Liver (tissue), 9 donors: ENCODE results near the gene ERGIC1. TPM values are rescaled to one million over a fixed set of nuclear protein-coding genes. Genes with fewer than 3 reads are reported as not detected.

Experiments
- DNase-seq: peaks from one replicate; pipeline ENCODE4 v3.0.0-alpha.2; 2017; ENCODE audit warnings: low spot score
- H3K27ac ChIP-seq, 2 donors: one replicate each; pipeline ENCODE4 v1.7.0; 2013; ENCODE audit warnings: inconsistent platforms in 2 of 2, low read length in 2 of 2, control low read depth in 1 of 2, low read depth in 1 of 2, mild to moderate bottlenecking in 1 of 2
- H3K27me3 ChIP-seq, 4 donors: one replicate each; pipeline versions ENCODE4 v1.6.1 to v1.7.0; 2013; ENCODE audit warnings: low read length in 3 of 4, inconsistent platforms in 1 of 4, mild to moderate bottlenecking in 1 of 4, moderate library complexity in 1 of 4; ENCODE audit not compliant: control insufficient read depth in 4 of 4, insufficient read depth in 4 of 4
- H3K36me3 ChIP-seq, 4 donors: one replicate each; pipeline versions ENCODE4 v1.6.1 to v1.7.0; 2013; ENCODE audit warnings: low read length in 3 of 4, mild to moderate bottlenecking in 3 of 4, low read depth in 1 of 4, moderate library complexity in 1 of 4; ENCODE audit not compliant: control insufficient read depth in 4 of 4, insufficient read depth in 3 of 4
- H3K4me1 ChIP-seq, 4 donors: one replicate each; pipeline versions ENCODE4 v1.6.1 to v1.7.0; 2013; ENCODE audit warnings: low read length in 3 of 4, mild to moderate bottlenecking in 3 of 4, moderate library complexity in 1 of 4; ENCODE audit not compliant: control insufficient read depth in 4 of 4, insufficient read depth in 4 of 4
- H3K4me3 ChIP-seq, 3 donors: one replicate each; pipeline versions ENCODE4 v1.6.1 to v1.7.0; 2013; ENCODE audit warnings: low read length in 3 of 3, control low read depth in 1 of 3, low read depth in 1 of 3, mild to moderate bottlenecking in 1 of 3
- H3K9ac ChIP-seq, 2 donors: one replicate each; pipeline ENCODE4 v1.7.0; 2013; ENCODE audit warnings: low read length in 2 of 2, mild to moderate bottlenecking in 2 of 2, moderate library complexity in 2 of 2, control low read depth in 1 of 2, low read depth in 1 of 2
- H3K9me3 ChIP-seq, 4 donors: one replicate each; pipeline versions ENCODE4 v1.6.1 to v1.7.0; 2013; ENCODE audit warnings: low read length in 3 of 4; ENCODE audit not compliant: control insufficient read depth in 4 of 4
- ATF3 ChIP-seq: IDR thresholded peaks from 2 replicates; pipeline ENCODE4 v1.6.1; 2016; ENCODE audit warnings: antibody characterized with exemption
- CTCF ChIP-seq: fragments of 150-350 bp; IDR thresholded peaks from 2 replicates; pipeline ENCODE4 v1.5.1; 2017; ENCODE audit warnings: improper control_type of control experiment, low read depth, low read length; ENCODE audit not compliant: missing input control
- EGR1 ChIP-seq, 2 donors: IDR thresholded peaks; 2 replicates each; pipeline ENCODE4 v1.6.1; 2016 to 2018; ENCODE audit warnings: antibody characterized with exemption in 2 of 2, low read depth in 2 of 2
- FOXA2 ChIP-seq: IDR thresholded peaks from 2 replicates; pipeline ENCODE4 v1.6.1; 2016; ENCODE audit warnings: antibody characterized with exemption
- GABPA ChIP-seq, 2 donors: IDR thresholded peaks in 1 of 2; conservative IDR thresholded peaks in 1 of 2; 2 replicates each; pipeline ENCODE4 v1.6.1; 2016; ENCODE audit warnings: antibody characterized with exemption in 2 of 2, mild to moderate bottlenecking in 1 of 2, moderate library complexity in 1 of 2
- HNF4A ChIP-seq, 2 donors: conservative IDR thresholded peaks; 2 replicates each; pipeline ENCODE4 v1.6.1; 2016; ENCODE audit warnings: antibody characterized with exemption in 2 of 2, mild to moderate bottlenecking in 2 of 2
- JUND ChIP-seq, 2 donors: IDR thresholded peaks; 2 replicates each; pipeline ENCODE4 v1.6.1; 2016; ENCODE audit warnings: antibody characterized with exemption in 2 of 2
- NR2F2 ChIP-seq: IDR thresholded peaks from 2 replicates; pipeline ENCODE4 v1.6.1; 2016; ENCODE audit warnings: antibody characterized with exemption
- RAD21 ChIP-seq, 2 donors: IDR thresholded peaks; 2 replicates each; pipeline ENCODE4 v1.6.1; 2016; ENCODE audit warnings: antibody characterized with exemption in 2 of 2, mild to moderate bottlenecking in 2 of 2
- RXRA ChIP-seq, 2 donors: IDR thresholded peaks; 2 replicates each; pipeline ENCODE4 v1.6.1; 2017 to 2018; ENCODE audit warnings: antibody characterized with exemption in 2 of 2, mild to moderate bottlenecking in 1 of 2
- SP1 ChIP-seq: IDR thresholded peaks from 2 replicates; pipeline ENCODE4 v1.6.1; 2018; ENCODE audit warnings: antibody characterized with exemption, mild to moderate bottlenecking
- YY1 ChIP-seq: IDR thresholded peaks from 2 replicates; pipeline ENCODE4 v1.6.1; 2016; ENCODE audit warnings: antibody characterized with exemption, mild to moderate bottlenecking
- ZBTB33 ChIP-seq: IDR thresholded peaks from 2 replicates; pipeline ENCODE4 v1.6.1; 2016; ENCODE audit warnings: antibody characterized with exemption
- WGBS: extraction: QIAGEN DNeasy Blood & Tissue Kit; methylation state at CpG from one replicate; pipeline ENCODE4 v1.1.7; 2013; 5-methylcytosine and 5-hydroxymethylcytosine counted together
- polyA plus RNA-seq, 2 donors: library from polyadenylated mRNA; stranded (reverse) in 1 of 2; unstranded in 1 of 2; fragments of 200-250 nt in 1 of 2; fragments of >200 nt in 1 of 2; fragmentation: Nextera tagmentation in 1 of 2; extraction: Ambion mirVana in 1 of 2; gene quantifications; one replicate each; pipeline versions ENCODE4 v1.2.1 to v1.2.3, GENCODE V29; 2013 to 2015
- total RNA-seq, 2 donors: library from RNA; depleted of rRNA; stranded (reverse); fragments of >200 nt; gene quantifications; one replicate each; pipeline ENCODE4 v1.2.3, GENCODE V29; 2014
- TF ChIP-seq, protein P1 (sequence below): IDR thresholded peaks from 2 replicates; pipeline ENCODE4 v1.6.1; 2016; ENCODE audit warnings: antibody characterized with exemption
- donor health status: healthy.
- donor health status: healthy.
- donor health status: healthy.
- donor health status: healthy.
- donor health status: healthy.

The ERGIC1 gene
- total and polyA plus RNA-seq, 4 donors, result 45.4 to 155 (median 101) TPM

DNA sequence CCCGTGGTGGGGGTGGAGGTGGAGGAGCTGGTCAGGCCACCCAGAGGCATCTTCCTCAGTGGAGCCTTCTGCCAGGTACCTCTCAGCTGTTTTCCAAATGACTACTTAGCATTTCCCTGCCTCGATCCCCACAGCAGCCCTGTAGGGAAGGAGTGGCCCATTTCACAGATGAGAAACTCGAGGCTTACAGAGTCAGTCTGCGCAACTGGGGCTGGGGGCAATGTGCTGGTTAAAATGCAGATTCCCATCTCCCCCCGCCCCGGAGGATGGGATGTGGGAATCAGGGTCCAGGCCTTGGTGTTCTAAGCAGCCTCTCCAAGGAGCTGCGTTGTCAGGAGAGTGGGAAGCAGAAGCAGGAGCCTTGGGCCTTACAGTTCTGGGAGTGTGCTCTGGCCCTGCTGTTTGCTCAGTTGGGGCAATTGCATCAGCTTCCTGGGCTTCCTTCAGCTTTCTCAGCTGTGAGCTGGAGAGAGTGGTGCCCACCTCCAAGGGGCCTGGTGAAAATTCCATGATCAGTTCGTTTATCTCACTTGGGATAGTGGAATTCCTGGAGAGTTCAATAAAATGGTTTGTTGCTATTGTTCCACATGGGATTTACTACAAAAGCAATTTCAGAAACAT is 19.4 kb downstream of the ERGIC1 start:
- 76% methylated on average over 8 of the region's 8 CpGs for WGBS

GRCh38 chr5:172854451-172854871 is 20.4 kb downstream of the ERGIC1 start:
- Histone ChIP-seq H3K27ac (peak overlapping the region; percentile 92 to 96), H3K36me3 (no peaks in the 10 kb centered on the region), H3K4me1 (peaks cover 26 to 82% (median 43%) of the 10 kb centered on the region in 4 donors), H3K4me3 (no peak overlapping the region), H3K9ac (peak overlapping the region in 1 of 2 donors; percentile 88), H3K27me3 (no peaks in the 10 kb centered on the region), H3K9me3 (no peaks in the 10 kb centered on the region)
- 35% methylated on average over 12 of the region's 12 CpGs for WGBS
- peak; percentile 88 to 96 for TF ChIP-seq EGR1 (IDR thresholded peaks at IDR 0.05; ENCODE audit: low read depth in 2 of 2)
- peak; percentile 25 for TF ChIP-seq FOXA2
- peak; percentile 4 for TF ChIP-seq SP1
- TF ChIP-seq RAD21 (IDR thresholded peaks at IDR 0.05), result peak; percentile 14 to 24
- TF ChIP-seq YY1, result no peak
- no peak for TF ChIP-seq JUND (IDR thresholded peaks at IDR 0.05)
- no peak for TF ChIP-seq GABPA (IDR thresholded peaks at IDR 0.05 in 1 of 2, conservative IDR thresholded peaks at IDR 0.05 in 1 of 2)
- peak in 1 of 2 donors; percentile 57 for TF ChIP-seq HNF4A (conservative IDR thresholded peaks at IDR 0.05)
- TF ChIP-seq RXRA (IDR thresholded peaks at IDR 0.05), result peak in 1 of 2 donors; percentile 74
- no peak for DNase-seq

More for the DNA sequence above, 19.4 kb downstream of the ERGIC1 start:
- no peak for DNase-seq
- TF ChIP-seq RAD21 (IDR thresholded peaks at IDR 0.05) (peak in 1 of 2 donors; percentile 25), NR2F2 (no peak), ATF3 (peak; percentile 28), FOXA2 (no peak)
- Histone ChIP-seq H3K4me3 (peak overlapping the region in 1 of 3 donors; percentile 8), H3K9me3 (no peaks in the 10 kb centered on the region), H3K27ac (peak overlapping the region; percentile 92 to 96), H3K27me3 (no peaks in the 10 kb centered on the region), H3K36me3 (no peaks in the 10 kb centered on the region), H3K9ac (peak overlapping the region; percentile 19 to 77), H3K4me1 (peaks cover 20 to 81% (median 40%) of the 10 kb centered on the region in 4 donors)

- peak overlapping the region in 1 of 2 donors; percentile 88 for H3K9ac ChIP-seq
- peak in 1 of 2 donors; percentile 2 for TF ChIP-seq RAD21 (IDR thresholded peaks at IDR 0.05)
- peak; percentile 2 for TF ChIP-seq SP1
- TF ChIP-seq FOXA2, result no peak
- no peak for DNase-seq
- peaks cover 26 to 82% (median 46%) of the 10 kb centered on the region in 4 donors for H3K4me1 ChIP-seq
- H3K4me3 ChIP-seq, result no peak overlapping the region
- WGBS, result 80% methylated on average over 5 of the region's 5 CpGs
- no peaks in the 10 kb centered on the region for H3K27me3 ChIP-seq
- H3K9me3 ChIP-seq, result no peaks in the 10 kb centered on the region
- H3K27ac ChIP-seq, result peak overlapping the region; percentile 92 to 96
- H3K36me3 ChIP-seq, result no peaks in the 10 kb centered on the region
Observed at GRCh38 chr5:172854971-172855370, 20.9 kb downstream of the ERGIC1 start.

DNA sequence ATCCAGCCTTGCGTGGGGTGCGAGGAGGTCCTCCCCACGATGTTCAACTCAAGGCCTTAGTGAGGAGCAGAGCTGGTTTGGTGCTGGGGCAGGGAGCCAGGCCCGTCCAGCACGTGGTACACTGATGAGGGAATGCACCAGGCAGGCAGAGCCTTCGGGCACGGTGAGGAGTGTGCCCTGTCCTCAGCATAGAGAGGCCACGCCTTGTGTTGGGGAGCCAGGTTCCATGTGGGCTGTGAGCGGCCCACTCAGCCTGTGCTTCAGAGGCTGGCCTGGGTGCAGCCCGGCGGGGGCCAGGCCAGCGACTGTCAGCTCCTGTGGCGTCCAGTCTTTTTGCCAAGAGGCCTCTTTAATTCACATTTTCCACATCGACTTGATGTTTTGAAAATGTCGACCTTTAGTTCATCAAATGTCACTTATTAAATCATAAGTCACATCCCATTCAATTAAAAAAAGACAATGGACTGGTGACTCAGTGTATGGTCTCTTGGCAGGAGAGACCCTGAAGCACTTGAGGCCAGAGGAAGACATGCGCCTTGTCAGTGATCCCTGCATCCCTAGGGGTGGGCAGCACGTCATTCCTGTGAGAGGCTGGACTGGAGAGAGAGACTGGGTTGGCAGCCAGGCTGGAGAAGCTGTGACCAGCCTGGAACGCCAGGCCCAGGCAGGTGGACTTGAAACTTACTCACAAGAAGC is 21.7 kb downstream of the ERGIC1 start:
- H3K9ac ChIP-seq, result peak overlapping the region in 1 of 2 donors; percentile 88
- 72% methylated on average over 18 of the region's 18 CpGs for WGBS
- H3K4me3 ChIP-seq, result no peak overlapping the region
- TF ChIP-seq ATF3, result no peak
- no peak for TF ChIP-seq CTCF
- no peak for TF ChIP-seq HNF4A (conservative IDR thresholded peaks at IDR 0.05)
- no peak for TF ChIP-seq EGR1 (IDR thresholded peaks at IDR 0.05; ENCODE audit: low read depth in 2 of 2)
- TF ChIP-seq, protein P1, sequence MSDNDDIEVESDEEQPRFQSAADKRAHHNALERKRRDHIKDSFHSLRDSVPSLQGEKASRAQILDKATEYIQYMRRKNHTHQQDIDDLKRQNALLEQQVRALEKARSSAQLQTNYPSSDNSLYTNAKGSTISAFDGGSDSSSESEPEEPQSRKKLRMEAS, result peak; percentile 51
- no peak for TF ChIP-seq GABPA (IDR thresholded peaks at IDR 0.05 in 1 of 2, conservative IDR thresholded peaks at IDR 0.05 in 1 of 2)
- TF ChIP-seq ZBTB33, result no peak
- no peak for TF ChIP-seq FOXA2
- peak overlapping the region; percentile 92 to 96 for H3K27ac ChIP-seq
- DNase-seq, result no peak
- H3K9me3 ChIP-seq, result no peaks in the 10 kb centered on the region
- H3K4me1 ChIP-seq, result peaks cover 32 to 90% (median 53%) of the 10 kb centered on the region in 4 donors
- no peaks in the 10 kb centered on the region for H3K27me3 ChIP-seq
- no peaks in the 10 kb centered on the region for H3K36me3 ChIP-seq
